ENCODE results near the gene C3orf38.
"Not testable (repeated sequence)": the region's sequence is repeated elsewhere in the genome, so short reads cannot be mapped to it uniquely, and the experiment has no call there.

Gene C3orf38

DNA sequence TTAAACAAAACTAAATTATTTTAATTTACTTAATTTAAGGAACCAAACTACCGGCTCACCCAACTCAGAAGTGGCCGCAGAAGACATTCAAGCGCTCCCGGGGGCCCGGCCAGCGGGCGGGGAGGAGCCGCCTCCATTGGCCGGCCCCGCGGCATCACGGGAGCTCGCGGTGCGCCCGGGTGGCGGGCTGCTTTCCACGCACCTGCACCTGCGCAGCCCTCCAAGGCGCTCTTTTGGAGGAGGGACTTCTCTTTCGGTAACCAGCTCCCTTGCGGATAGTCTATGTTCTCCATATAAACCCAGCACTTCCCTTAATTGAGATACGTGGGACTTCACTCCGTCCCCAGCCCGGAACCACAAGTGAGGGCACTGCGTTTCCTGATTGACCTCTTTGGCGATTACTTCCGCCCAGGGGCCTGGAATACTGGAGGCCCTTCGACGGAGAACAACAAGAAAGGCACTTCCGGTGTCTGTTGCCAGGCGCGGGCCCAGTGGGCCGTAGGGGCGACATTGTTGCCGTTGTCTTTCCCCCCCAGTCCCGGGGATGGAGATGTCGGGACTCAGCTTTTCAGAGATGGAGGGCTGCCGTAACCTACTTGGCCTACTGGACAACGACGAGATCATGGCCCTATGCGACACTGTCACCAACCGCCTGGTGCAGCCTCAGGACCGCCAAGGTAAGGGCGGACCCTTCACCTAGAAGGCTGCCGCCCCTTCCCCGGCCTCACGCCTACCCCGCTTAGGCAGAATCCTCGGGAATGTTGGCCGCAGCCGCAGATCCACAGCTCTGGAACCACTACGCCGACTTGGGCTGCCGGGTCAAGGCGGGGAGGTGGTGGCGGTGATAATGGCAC, at the start of gene C3orf38:
TSS of gene C3orf38 (plus strand) at position 451 of the 854 bp plus-strand sequence. CDS start at position 545, 94 bp downstream.
- Histone ChIP-seq H3K4me1 (ENCODE audit: insufficient read depth, low read length) (peaks cover 20% of the 10 kb centered on the region), H3K9me3 (ENCODE audit: low read length) (no peaks in the 10 kb centered on the region), H3K27me3 (ENCODE audit: insufficient read depth, low read length) (no peaks in the 10 kb centered on the region), H3K4me3 (ENCODE audit: low read length) (peak within 1 kb of the TSS; percentile 88), H2AFZ (ENCODE audit: low read depth, low read length) (peak within 1 kb of the TSS; percentile 29), H3K36me3 (ENCODE audit: insufficient read depth, low read length) (peaks cover 18% of the 10 kb centered on the region)

DNA sequence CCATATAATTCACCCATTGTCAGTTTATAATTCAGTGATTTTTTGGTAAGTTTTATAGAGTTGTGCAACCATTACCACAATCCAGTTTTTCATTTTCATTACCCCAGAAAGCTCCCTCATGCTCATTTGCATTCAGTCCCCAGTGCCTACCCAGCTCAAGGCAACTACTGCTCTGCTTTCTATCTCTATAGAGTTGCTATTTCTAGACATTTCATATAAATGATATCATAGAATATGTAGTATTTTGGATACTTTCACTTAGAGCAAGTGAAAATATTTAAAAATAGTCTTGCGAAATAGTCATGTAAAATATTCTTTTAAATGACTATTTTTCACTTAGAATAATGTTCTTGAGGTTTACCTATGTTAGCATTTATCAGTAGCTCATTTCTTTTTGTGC, 48.6 kb upstream of the C3orf38 start:
- Histone ChIP-seq H3K9me3 (ENCODE audit: low read length) (no peaks in the 10 kb centered on the region), H3K4me3 (ENCODE audit: low read length) (no peak overlapping the region), H3K27me3 (ENCODE audit: insufficient read depth, low read length) (no peaks in the 10 kb centered on the region), H3K36me3 (ENCODE audit: insufficient read depth, low read length) (peaks cover 11% of the 10 kb centered on the region), H2AFZ (ENCODE audit: low read depth, low read length) (no peak overlapping the region), H3K4me1 (ENCODE audit: insufficient read depth, low read length) (no peaks in the 10 kb centered on the region)

DNA sequence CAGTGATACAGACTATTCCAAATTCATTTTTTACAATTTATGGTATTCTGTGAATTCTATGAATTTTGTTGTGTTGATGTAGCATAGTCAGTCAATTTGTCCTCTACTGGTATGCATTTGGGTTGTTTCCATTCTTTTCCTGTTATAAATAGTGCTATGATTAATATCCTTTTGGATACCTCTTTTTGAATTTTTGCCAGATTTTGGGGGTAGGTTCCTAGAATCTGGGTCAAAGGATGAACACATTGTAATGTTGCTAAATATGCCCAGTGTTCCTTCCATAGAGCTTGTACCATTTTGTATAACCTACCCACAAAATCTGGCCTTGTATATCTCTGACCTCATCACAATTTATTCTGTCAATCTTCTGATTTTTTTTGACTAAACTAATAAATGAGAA, 44.4 kb upstream of the C3orf38 start:
- H2AFZ ChIP-seq (ENCODE audit: low read depth, low read length) = no peak overlapping the region
- H3K27me3 ChIP-seq (ENCODE audit: insufficient read depth, low read length) = no peaks in the 10 kb centered on the region
- H3K4me3 ChIP-seq (ENCODE audit: low read length) = no peak overlapping the region
- no peaks in the 10 kb centered on the region for H3K4me1 ChIP-seq (ENCODE audit: insufficient read depth, low read length)
- no peaks in the 10 kb centered on the region for H3K9me3 ChIP-seq (ENCODE audit: low read length)
- peaks cover 5% of the 10 kb centered on the region for H3K36me3 ChIP-seq (ENCODE audit: insufficient read depth, low read length)

DNA sequence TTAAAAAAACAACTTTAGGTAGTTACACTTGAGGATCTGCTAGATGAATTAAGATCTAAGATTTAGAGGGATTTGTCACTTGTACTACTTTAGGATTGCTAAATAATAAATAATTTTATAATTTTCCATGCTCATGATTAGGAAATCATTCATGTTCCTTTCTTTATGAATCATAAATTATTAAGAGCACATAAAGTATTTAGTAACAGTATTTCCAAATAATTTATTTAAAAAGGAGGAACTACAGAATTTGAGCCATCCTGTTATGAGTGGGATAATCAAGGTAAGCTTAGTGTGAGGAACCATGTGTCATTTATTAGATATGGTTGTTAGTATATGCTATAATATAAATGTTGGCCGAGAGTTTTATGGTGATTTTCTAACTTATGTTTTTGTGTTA, 37.5 kb upstream of the C3orf38 start:
- Histone ChIP-seq H3K36me3 (ENCODE audit: insufficient read depth, low read length) (peaks cover 7% of the 10 kb centered on the region), H3K27me3 (ENCODE audit: insufficient read depth, low read length) (no peaks in the 10 kb centered on the region), H3K9me3 (ENCODE audit: low read length) (no peaks in the 10 kb centered on the region), H3K4me1 (ENCODE audit: insufficient read depth, low read length) (no peaks in the 10 kb centered on the region), H3K4me3 (ENCODE audit: low read length) (no peak overlapping the region), H2AFZ (ENCODE audit: low read depth, low read length) (no peak overlapping the region)

DNA sequence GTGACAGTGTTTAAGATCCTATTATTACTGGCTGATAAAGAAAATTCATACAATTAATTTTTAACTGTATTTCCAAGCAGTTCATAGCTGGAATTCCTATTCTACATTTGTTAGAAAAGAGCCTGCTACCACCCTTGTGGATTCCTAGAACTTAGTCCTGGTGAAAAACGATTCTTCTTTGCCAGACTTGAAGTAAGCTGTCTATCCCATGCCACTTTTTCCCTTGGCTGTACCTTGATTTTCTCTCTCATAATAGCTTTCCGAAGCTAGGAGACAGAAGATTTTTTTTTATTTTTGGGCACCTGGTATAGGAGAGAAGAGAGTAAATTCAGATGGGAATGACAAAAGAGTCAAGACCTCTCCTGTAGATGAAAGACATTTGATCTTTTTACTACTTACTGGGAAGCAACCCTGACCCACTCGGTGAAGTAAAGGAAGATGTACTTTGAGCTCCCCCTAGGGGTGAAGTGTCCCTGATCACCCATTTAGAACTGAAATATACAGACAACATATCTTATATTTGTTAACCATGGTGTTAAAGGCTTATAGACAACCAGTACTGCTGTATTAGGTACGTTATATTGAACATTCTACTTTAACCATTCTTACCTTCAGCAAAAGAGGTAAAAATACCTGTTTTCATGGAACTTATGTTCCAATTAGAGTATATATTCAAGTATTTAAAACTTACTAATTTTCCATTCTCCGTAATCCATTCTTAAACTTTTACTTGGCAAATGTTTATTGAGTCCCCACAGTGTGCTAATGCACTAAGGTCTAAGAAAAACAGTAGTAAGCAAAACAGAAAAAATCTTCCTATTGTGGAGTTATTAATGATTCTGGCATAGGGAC, 36.2 kb upstream of the C3orf38 start:
- Histone ChIP-seq H3K36me3 (ENCODE audit: insufficient read depth, low read length) (peaks cover 7% of the 10 kb centered on the region), H2AFZ (ENCODE audit: low read depth, low read length) (no peak overlapping the region), H3K4me1 (ENCODE audit: insufficient read depth, low read length) (no peaks in the 10 kb centered on the region), H3K4me3 (ENCODE audit: low read length) (no peak overlapping the region), H3K27me3 (ENCODE audit: insufficient read depth, low read length) (no peaks in the 10 kb centered on the region), H3K9me3 (ENCODE audit: low read length) (no peaks in the 10 kb centered on the region)

DNA sequence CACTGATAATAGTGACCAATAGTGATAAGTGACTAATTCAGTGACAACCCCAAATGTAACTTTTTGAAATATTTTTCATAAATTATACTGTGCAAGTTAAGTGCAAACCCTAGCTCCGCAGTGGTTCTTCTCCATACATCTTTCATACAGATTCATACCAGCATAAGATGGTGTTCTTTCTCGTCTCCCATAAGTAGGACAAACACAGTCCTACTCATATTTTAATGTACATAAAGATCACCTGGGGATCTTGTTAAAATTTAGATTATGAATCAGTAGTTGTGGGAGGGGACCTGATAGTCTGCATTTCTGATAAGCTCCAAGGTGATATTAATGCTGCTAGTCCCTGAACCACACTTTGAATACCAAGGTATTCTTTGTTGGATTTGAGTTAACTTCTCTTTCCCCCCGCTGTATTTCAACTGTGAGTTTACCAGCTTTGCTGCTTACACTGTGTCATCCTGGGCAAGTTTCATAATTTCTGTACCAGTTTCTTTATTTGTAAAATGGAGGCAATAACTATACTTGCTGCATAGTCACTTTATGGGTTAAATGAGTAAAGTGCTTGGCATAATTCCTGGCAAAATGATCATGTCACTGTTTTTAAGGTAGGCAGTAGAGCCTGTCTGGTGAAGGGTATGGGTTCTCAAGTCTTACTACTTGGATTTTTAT, 34.7 kb upstream of the C3orf38 start:
- Histone ChIP-seq H3K4me1 (ENCODE audit: insufficient read depth, low read length) (no peaks in the 10 kb centered on the region), H3K27me3 (ENCODE audit: insufficient read depth, low read length) (no peaks in the 10 kb centered on the region), H3K9me3 (ENCODE audit: low read length) (no peaks in the 10 kb centered on the region), H3K36me3 (ENCODE audit: insufficient read depth, low read length) (peaks cover 7% of the 10 kb centered on the region), H2AFZ (ENCODE audit: low read depth, low read length) (no peak overlapping the region), H3K4me3 (ENCODE audit: low read length) (no peak overlapping the region)

DNA sequence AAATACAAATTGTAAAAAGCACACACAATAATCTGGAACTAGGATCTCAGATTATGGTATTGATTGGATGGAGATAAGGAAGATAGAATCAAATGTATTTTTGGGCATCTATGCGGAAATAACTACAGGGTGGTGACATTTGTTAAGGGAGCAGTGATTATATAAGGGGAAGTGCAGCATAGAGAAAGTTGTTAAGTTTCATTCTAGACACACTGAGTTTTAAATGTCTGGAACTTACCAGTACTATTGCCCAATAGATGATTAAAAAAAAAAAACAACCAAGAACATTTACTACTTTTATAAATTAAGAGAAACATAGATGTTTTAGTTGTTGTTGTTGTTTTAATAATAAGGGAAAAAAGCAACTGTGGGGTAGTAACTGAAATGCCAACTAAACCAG, 32.1 kb upstream of the C3orf38 start:
- Histone ChIP-seq H2AFZ (ENCODE audit: low read depth, low read length) (no peak overlapping the region), H3K36me3 (ENCODE audit: insufficient read depth, low read length) (peaks cover 14% of the 10 kb centered on the region), H3K4me1 (ENCODE audit: insufficient read depth, low read length) (no peaks in the 10 kb centered on the region), H3K27me3 (ENCODE audit: insufficient read depth, low read length) (no peaks in the 10 kb centered on the region), H3K9me3 (ENCODE audit: low read length) (no peaks in the 10 kb centered on the region), H3K4me3 (ENCODE audit: low read length) (no peak overlapping the region)

DNA sequence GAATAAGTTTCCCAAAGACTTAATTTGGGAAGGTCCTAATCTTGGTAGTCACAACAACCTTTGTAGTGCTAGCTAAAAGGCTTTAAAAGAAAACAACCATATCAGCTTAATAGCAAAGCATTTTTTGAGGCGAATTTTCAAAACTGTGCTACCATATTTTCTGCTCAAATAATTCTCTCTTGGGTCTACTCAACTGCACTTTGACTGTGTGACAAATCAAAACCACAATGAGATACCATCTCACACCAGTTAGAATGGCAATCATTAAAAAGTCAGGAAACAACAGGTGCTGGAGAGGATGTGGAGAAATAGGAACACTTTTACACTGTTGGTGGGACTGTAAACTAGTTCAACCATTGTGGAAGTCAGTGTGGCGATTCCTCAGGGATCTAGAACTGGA, 31.2 kb upstream of the C3orf38 start:
- not testable (repeated sequence) for H3K4me3 ChIP-seq (ENCODE audit: low read length); H3K4me1 ChIP-seq (ENCODE audit: insufficient read depth, low read length); H2AFZ ChIP-seq (ENCODE audit: low read depth, low read length); H3K27me3 ChIP-seq (ENCODE audit: insufficient read depth, low read length); H3K9me3 ChIP-seq (ENCODE audit: low read length)
- H3K36me3 ChIP-seq (ENCODE audit: insufficient read depth, low read length) = peaks cover 14% of the 10 kb centered on the region

DNA sequence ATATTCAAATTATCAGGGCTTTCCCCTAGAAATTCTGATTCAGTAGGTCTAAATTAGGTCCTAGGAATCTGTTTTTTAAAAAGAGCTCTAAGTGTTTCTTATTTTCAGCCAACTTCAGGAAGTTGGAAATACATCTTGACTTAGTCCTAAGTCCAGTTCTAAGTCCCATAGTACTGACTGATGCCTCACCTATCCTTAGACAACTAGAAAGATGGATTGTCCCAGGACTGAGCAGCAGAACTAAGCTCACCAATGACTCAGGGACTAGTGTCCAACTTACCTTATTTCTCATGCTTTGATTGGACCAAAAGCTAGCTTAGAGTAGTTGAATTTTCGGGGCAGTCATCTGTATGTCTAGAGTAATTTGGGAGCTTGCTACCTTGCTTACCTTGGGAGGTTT, 26.2 kb upstream of the C3orf38 start:
- Histone ChIP-seq H3K27me3 (ENCODE audit: insufficient read depth, low read length) (no peaks in the 10 kb centered on the region), H3K36me3 (ENCODE audit: insufficient read depth, low read length) (peaks cover 15% of the 10 kb centered on the region), H3K4me1 (ENCODE audit: insufficient read depth, low read length) (no peaks in the 10 kb centered on the region), H3K9me3 (ENCODE audit: low read length) (no peaks in the 10 kb centered on the region), H2AFZ (ENCODE audit: low read depth, low read length) (no peak overlapping the region), H3K4me3 (ENCODE audit: low read length) (no peak overlapping the region)

DNA sequence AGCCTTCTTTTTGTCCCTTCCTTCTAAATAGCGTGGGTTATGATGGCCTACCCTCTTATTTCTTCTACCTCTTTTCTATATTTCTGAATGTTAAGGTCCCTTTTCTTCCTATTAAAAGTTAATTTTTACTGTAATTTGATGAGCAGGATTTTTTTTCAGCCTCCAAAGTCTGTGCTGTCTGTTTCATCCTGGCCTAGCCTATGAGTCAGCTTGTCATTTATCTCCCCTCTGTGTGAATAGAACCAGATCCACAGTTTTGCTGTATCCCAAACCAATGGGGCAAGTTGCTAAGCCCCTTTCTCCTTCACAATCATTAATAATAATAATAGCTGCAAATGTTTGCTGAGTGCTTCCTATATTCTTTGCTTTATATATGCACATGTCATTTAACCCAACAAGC, 18.1 kb upstream of the C3orf38 start:
- no peaks in the 10 kb centered on the region for H3K9me3 ChIP-seq (ENCODE audit: low read length)
- no peak overlapping the region for H2AFZ ChIP-seq (ENCODE audit: low read depth, low read length)
- peaks cover 49% of the 10 kb centered on the region for H3K36me3 ChIP-seq (ENCODE audit: insufficient read depth, low read length)
- no peaks in the 10 kb centered on the region for H3K4me1 ChIP-seq (ENCODE audit: insufficient read depth, low read length)
- H3K4me3 ChIP-seq (ENCODE audit: low read length) = no peak overlapping the region
- no peaks in the 10 kb centered on the region for H3K27me3 ChIP-seq (ENCODE audit: insufficient read depth, low read length)

DNA sequence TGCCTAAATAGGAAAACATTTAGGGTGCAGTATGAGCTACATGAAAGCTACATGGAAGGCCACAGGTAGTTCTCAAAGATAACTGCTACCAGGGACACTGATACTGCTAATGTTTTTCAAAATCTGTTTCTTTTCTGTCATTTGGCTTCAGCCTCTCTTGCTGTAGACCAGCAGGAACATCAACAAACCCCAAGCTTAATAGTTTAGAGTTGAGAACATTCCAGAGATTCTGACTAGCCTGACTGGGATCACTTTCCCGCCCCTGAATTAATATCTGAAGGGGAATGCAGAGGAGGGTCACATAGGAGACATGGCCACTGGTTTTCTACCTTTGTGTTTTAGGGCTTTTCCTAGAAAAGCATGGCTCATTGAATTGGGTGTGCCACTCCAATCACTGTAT, 16.9 kb upstream of the C3orf38 start:
- Histone ChIP-seq H3K9me3 (ENCODE audit: low read length) (no peaks in the 10 kb centered on the region), H3K4me1 (ENCODE audit: insufficient read depth, low read length) (no peaks in the 10 kb centered on the region), H3K36me3 (ENCODE audit: insufficient read depth, low read length) (peaks cover 52% of the 10 kb centered on the region), H3K27me3 (ENCODE audit: insufficient read depth, low read length) (no peaks in the 10 kb centered on the region), H2AFZ (ENCODE audit: low read depth, low read length) (no peak overlapping the region), H3K4me3 (ENCODE audit: low read length) (no peak overlapping the region)

DNA sequence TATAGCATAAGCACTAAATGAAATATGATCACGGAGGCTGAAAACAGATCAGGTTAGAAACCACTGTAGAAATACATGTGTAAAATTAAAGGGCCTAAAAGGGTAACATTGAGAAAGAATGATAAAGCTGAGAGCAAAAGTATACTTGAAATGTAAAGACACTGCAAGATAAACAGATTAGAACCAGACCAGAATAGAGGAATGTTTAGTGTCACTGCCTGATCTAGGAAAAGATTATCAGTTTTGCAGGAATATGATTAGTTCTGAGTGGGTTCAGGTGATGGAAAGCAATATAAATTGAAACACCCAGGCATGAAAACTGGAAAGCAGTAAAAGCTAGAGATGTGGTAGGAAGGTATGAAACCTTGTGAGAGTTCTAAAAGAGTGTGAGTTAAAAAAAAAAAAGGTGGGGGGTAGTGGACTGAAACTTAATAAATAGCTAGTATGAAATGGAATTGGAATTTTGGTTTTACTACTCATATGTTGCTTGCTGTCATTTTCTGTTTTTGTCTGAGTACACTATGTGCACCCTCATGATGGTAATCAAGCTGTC, 16.0 kb upstream of the C3orf38 start:
- Histone ChIP-seq H3K9me3 (ENCODE audit: low read length) (no peaks in the 10 kb centered on the region), H3K27me3 (ENCODE audit: insufficient read depth, low read length) (no peaks in the 10 kb centered on the region), H2AFZ (ENCODE audit: low read depth, low read length) (no peak overlapping the region), H3K36me3 (ENCODE audit: insufficient read depth, low read length) (peaks cover 59% of the 10 kb centered on the region), H3K4me3 (ENCODE audit: low read length) (no peak overlapping the region), H3K4me1 (ENCODE audit: insufficient read depth, low read length) (no peaks in the 10 kb centered on the region)

DNA sequence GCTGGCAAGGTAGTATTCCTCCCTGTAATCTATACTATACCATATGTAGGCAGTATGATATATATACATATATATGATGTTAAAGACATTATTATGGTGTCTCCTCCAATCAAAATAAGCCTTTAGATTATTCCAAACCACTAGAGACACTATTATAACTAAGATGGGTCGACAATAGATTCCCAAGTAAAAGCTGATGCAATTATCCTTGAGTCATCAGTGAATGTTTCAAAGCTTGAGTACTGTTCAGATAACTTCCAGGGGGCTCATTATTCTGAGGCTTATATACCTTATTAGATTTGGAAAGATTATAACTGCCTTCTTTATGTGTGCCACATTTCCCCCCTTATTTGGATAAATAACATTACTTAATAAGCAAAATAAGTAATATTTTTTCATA, 11.9 kb upstream of the C3orf38 start:
- no peaks in the 10 kb centered on the region for H3K9me3 ChIP-seq (ENCODE audit: low read length)
- H3K27me3 ChIP-seq (ENCODE audit: insufficient read depth, low read length) = no peaks in the 10 kb centered on the region
- H3K36me3 ChIP-seq (ENCODE audit: insufficient read depth, low read length) = peaks cover 68% of the 10 kb centered on the region
- H2AFZ ChIP-seq (ENCODE audit: low read depth, low read length) = no peak overlapping the region
- H3K4me1 ChIP-seq (ENCODE audit: insufficient read depth, low read length) = no peaks in the 10 kb centered on the region
- no peak overlapping the region for H3K4me3 ChIP-seq (ENCODE audit: low read length)
